H9 (cell line): ENCODE results near the gene PPP1R9A. TPM values are rescaled to one million over a fixed set of nuclear protein-coding genes. Genes with fewer than 3 reads are reported as not detected.

Source experiments
- DNase-seq: peaks from one replicate; pipeline ENCODE4 v3.0.0-alpha.2; 2017
- H2AFZ ChIP-seq: one replicate; pipeline ENCODE4 v1.6.1; 2013; ENCODE audit warnings: mild to moderate bottlenecking, low read length, control low read depth, moderate library complexity
- H2AK5ac ChIP-seq: 2 replicates; pipeline ENCODE4 v1.6.1; 2013; ENCODE audit warnings: low read length, control low read depth, mixed read lengths; ENCODE audit not compliant: insufficient read length
- H2BK120ac ChIP-seq: one replicate; pipeline ENCODE4 v1.6.1; 2013; ENCODE audit warnings: low read depth, mild to moderate bottlenecking, low read length, control low read depth, inconsistent platforms; ENCODE audit not compliant: poor library complexity, severe bottlenecking
- H2BK12ac ChIP-seq: 2 replicates; pipeline ENCODE4 v1.6.1; 2013; ENCODE audit warnings: low read length, control low read depth, mixed read lengths, low read depth; ENCODE audit not compliant: insufficient read length
- H2BK15ac ChIP-seq: 2 replicates; pipeline ENCODE4 v1.6.1; 2013; ENCODE audit warnings: low read depth, low read length, control low read depth
- H2BK20ac ChIP-seq: one replicate; pipeline ENCODE4 v1.6.1; 2013; ENCODE audit warnings: low read depth, mild to moderate bottlenecking, low read length, control low read depth, inconsistent platforms; ENCODE audit not compliant: poor library complexity, severe bottlenecking
- H2BK5ac ChIP-seq: 2 replicates; pipeline ENCODE4 v1.6.1; 2013; ENCODE audit warnings: low read length, control low read depth, mixed read lengths; ENCODE audit not compliant: insufficient read length
- H3K14ac ChIP-seq: 2 replicates; pipeline ENCODE4 v1.6.1; 2013; ENCODE audit warnings: low read length, control low read depth; ENCODE audit not compliant: insufficient read depth
- H3K18ac ChIP-seq: 2 replicates; pipeline ENCODE4 v1.6.1; 2013; ENCODE audit warnings: low read depth, mild to moderate bottlenecking, mixed read lengths, low read length, control low read depth; ENCODE audit not compliant: insufficient read length
- H3K23ac ChIP-seq: 2 replicates; pipeline ENCODE4 v1.6.1; 2013; ENCODE audit warnings: low read length, control low read depth, mixed read lengths, low read depth; ENCODE audit not compliant: insufficient read length
- H3K23me2 ChIP-seq: 2 replicates; pipeline ENCODE4 v1.6.1; 2013; ENCODE audit warnings: low read depth, mild to moderate bottlenecking, mixed read lengths, low read length, control low read depth; ENCODE audit not compliant: insufficient read length, poor library complexity, severe bottlenecking
- H3K27ac ChIP-seq: 2 replicates; pipeline ENCODE4 v1.5.1; 2013; ENCODE audit warnings: low read length, control low read depth, mixed read lengths, low read depth; ENCODE audit not compliant: insufficient read length
- H3K27me3 ChIP-seq: 2 replicates; pipeline ENCODE4 v1.6.1; 2013; ENCODE audit warnings: low read length, control low read depth, inconsistent platforms; ENCODE audit not compliant: insufficient read depth
- H3K4ac ChIP-seq: 2 replicates; pipeline ENCODE4 v1.6.1; 2013; ENCODE audit warnings: low read depth, mild to moderate bottlenecking, control low read depth, inconsistent platforms, low read length, moderate library complexity
- H3K4me1 ChIP-seq: 2 replicates; pipeline ENCODE4 v1.6.1; 2013; ENCODE audit warnings: low read length, control low read depth, inconsistent platforms; ENCODE audit not compliant: insufficient read depth
- H3K4me2 ChIP-seq: 2 replicates; pipeline ENCODE4 v1.6.1; 2013; ENCODE audit warnings: low read length, control low read depth, mixed read lengths; ENCODE audit not compliant: insufficient read length, insufficient read depth
- H3K56ac ChIP-seq: 2 replicates; pipeline ENCODE4 v1.6.1; 2013; ENCODE audit warnings: low read depth, mild to moderate bottlenecking, mixed read lengths, low read length, control low read depth; ENCODE audit not compliant: insufficient read length
- H3K79me1 ChIP-seq: 2 replicates; pipeline ENCODE4 v1.6.1; 2013; ENCODE audit warnings: low read depth, mild to moderate bottlenecking, moderate library complexity, low read length, control low read depth, inconsistent platforms; ENCODE audit not compliant: insufficient read depth, poor library complexity, severe bottlenecking
- H3K79me2 ChIP-seq: 2 replicates; pipeline ENCODE4 v1.6.1; 2013; ENCODE audit warnings: low read length, control low read depth, inconsistent platforms; ENCODE audit not compliant: insufficient read depth
- H3K9ac ChIP-seq: 2 replicates; pipeline ENCODE4 v1.6.1; 2013; ENCODE audit warnings: low read length, control low read depth, mixed read lengths; ENCODE audit not compliant: insufficient read length; ENCODE audit errors: extremely low read depth
- H3K9me3 ChIP-seq: one replicate; pipeline ENCODE4 v1.6.1; 2013; ENCODE audit warnings: low read depth, low read length, inconsistent platforms; ENCODE audit not compliant: control insufficient read depth
- H3T11ph ChIP-seq: one replicate; pipeline ENCODE4 v1.6.1; 2013; ENCODE audit warnings: mild to moderate bottlenecking, low read length, control low read depth, inconsistent platforms
- H4K20me1 ChIP-seq: one replicate; pipeline ENCODE4 v1.6.1; 2013; ENCODE audit not compliant: control insufficient read depth, insufficient read length, insufficient read depth
- H4K5ac ChIP-seq: 2 replicates; pipeline ENCODE4 v1.6.1; 2013; ENCODE audit warnings: low read depth, mild to moderate bottlenecking, mixed read lengths, low read length, control low read depth; ENCODE audit not compliant: insufficient read length
- H4K8ac ChIP-seq: replicated peaks from 2 replicates; pipeline ENCODE4 v1.6.1; 2013; ENCODE audit warnings: low read length, control low read depth, mixed read lengths, low read depth; ENCODE audit not compliant: insufficient read length
- H4K91ac ChIP-seq: 2 replicates; pipeline ENCODE4 v1.6.1; 2013; ENCODE audit warnings: low read depth, mild to moderate bottlenecking, moderate library complexity, mixed read lengths, low read length, control low read depth; ENCODE audit not compliant: insufficient read length
- H3K27ac Mint-ChIP-seq, 3 experiments: 2 replicates in 2 of 3; 3 replicates in 1 of 3; pipeline ENCODE4 v1.8.0; 2020 to 2021; ENCODE audit warnings: mixed read lengths in 3 of 3, mild to moderate bottlenecking in 1 of 3, moderate library complexity in 1 of 3
- H3K27me3 Mint-ChIP-seq: 2 replicates; pipeline ENCODE4 v1.8.0; 2021; ENCODE audit warnings: low read depth, mild to moderate bottlenecking, moderate library complexity, mixed read lengths
- H3K36me3 Mint-ChIP-seq, 3 experiments: 2 replicates in 2 of 3; 3 replicates in 1 of 3; pipeline ENCODE4 v1.8.0; 2020 to 2021; ENCODE audit warnings: low read depth in 3 of 3, mixed read lengths in 3 of 3; ENCODE audit not compliant: insufficient read depth in 1 of 3
- H3K4me1 Mint-ChIP-seq, 2 experiments: 2 replicates each; pipeline ENCODE4 v1.8.0; 2020; ENCODE audit warnings: mixed read lengths in 2 of 2
- H3K4me3 Mint-ChIP-seq, 2 experiments: 2 replicates in 1 of 2; 3 replicates in 1 of 2; pipeline ENCODE4 v1.8.0; 2020 to 2021; ENCODE audit warnings: mild to moderate bottlenecking in 2 of 2, mixed read lengths in 2 of 2, moderate library complexity in 1 of 2
- H3K9me3 Mint-ChIP-seq, 2 experiments: 2 replicates in 1 of 2; 3 replicates in 1 of 2; pipeline ENCODE4 v1.8.0; 2020; ENCODE audit warnings: mild to moderate bottlenecking in 2 of 2, mixed read lengths in 2 of 2, moderate library complexity in 1 of 2
- WGBS: extraction: QIAGEN DNeasy Blood & Tissue Kit; methylation state at CpG from one replicate; pipeline ENCODE4 v1.1.7; 2013; ENCODE audit warnings: missing lambda C conversion rate, low lambda C conversion rate, mixed read lengths; ENCODE audit not compliant: insufficient read length; ENCODE audit errors: extremely low coverage; 5-methylcytosine and 5-hydroxymethylcytosine counted together
- total RNA-seq: library from RNA; stranded (reverse); gene quantifications from 2 replicates; pipeline ENCODE4 v1.2.1, GENCODE V29; 2021
- TF ChIP-seq, protein P1 (sequence below): fragments of 200-600 bp; sonication (generic); conservative IDR thresholded peaks from 3 replicates; pipeline ENCODE4 v1.8.0; 2021; ENCODE audit warnings: antibody characterized with exemption, mild to moderate bottlenecking

PPP1R9A gene
- total RNA-seq, 1 experiment from 2014 or later: 17.0 TPM

DNA sequence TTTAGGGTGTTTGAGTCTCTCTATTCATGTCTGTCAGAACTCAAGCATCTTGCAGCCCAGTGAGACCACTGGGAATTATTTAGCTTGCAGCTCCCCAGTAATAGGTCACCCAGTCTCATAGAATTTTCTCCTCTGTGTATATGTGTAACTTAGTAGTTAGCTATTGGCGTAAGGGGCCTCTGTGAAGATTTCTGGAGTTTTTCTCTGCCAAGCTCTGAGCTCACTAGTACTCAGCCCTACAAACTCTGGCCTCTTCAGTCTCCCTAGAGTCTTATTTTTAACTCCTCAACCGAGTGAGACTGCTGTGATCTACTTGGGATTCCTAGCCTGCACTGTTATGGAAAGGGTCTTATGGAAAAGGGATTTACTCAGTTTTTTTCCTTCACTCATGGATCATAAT lies 90.2 kb downstream of the PPP1R9A start:
- H3K18ac ChIP-seq: no peak overlapping the region
- no peak overlapping the region for H4K5ac ChIP-seq
- TF ChIP-seq, protein P1, sequence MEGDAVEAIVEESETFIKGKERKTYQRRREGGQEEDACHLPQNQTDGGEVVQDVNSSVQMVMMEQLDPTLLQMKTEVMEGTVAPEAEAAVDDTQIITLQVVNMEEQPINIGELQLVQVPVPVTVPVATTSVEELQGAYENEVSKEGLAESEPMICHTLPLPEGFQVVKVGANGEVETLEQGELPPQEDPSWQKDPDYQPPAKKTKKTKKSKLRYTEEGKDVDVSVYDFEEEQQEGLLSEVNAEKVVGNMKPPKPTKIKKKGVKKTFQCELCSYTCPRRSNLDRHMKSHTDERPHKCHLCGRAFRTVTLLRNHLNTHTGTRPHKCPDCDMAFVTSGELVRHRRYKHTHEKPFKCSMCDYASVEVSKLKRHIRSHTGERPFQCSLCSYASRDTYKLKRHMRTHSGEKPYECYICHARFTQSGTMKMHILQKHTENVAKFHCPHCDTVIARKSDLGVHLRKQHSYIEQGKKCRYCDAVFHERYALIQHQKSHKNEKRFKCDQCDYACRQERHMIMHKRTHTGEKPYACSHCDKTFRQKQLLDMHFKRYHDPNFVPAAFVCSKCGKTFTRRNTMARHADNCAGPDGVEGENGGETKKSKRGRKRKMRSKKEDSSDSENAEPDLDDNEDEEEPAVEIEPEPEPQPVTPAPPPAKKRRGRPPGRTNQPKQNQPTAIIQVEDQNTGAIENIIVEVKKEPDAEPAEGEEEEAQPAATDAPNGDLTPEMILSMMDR: no peak
- no CpG with 5 or more reads among the region's 2 CpGs for WGBS
- no peak overlapping the region for H4K91ac ChIP-seq
- H3K9me3 ChIP-seq: no peaks in the 10 kb centered on the region
- no peak overlapping the region for H4K8ac ChIP-seq
- H3K27me3 Mint-ChIP-seq: no peaks in the 10 kb centered on the region
- no peaks in the 10 kb centered on the region for H3K27me3 ChIP-seq
- H3K36me3 Mint-ChIP-seq: peaks cover 0 to 4% (median 0%) of the 10 kb centered on the region in 3 experiments; a peak in 1 of 7 replicates
- H3T11ph ChIP-seq: no peak overlapping the region
- no peak overlapping the region for H3K4ac ChIP-seq
- no peaks in the 10 kb centered on the region for H3K23me2 ChIP-seq
- H3K56ac ChIP-seq: no peak overlapping the region
- H2BK15ac ChIP-seq: no peak overlapping the region
- no peak for DNase-seq
- H4K20me1 ChIP-seq: no peaks in the 10 kb centered on the region
- H3K27ac Mint-ChIP-seq: peak overlapping the region; percentile 6 to 72 (median 20); a peak in 3 of 7 replicates
- H2BK12ac ChIP-seq: no peak overlapping the region
- peaks cover 12 to 18% of the 10 kb centered on the region in 2 experiments; a peak in 3 of 4 replicates for H3K4me1 Mint-ChIP-seq
- H2AFZ ChIP-seq: no peak overlapping the region
- H3K9ac ChIP-seq: no peak overlapping the region
- H3K14ac ChIP-seq: no peak overlapping the region
- peaks cover 2% of the 10 kb centered on the region for H3K79me1 ChIP-seq
- H3K9me3 Mint-ChIP-seq: no peaks in the 10 kb centered on the region
- H3K23ac ChIP-seq: no peak overlapping the region
- no peak overlapping the region for H3K4me3 Mint-ChIP-seq
- no peaks in the 10 kb centered on the region for H3K79me2 ChIP-seq
- H3K4me2 ChIP-seq: no peak overlapping the region
- H2BK120ac ChIP-seq: no peak overlapping the region
- no peak overlapping the region for H3K27ac ChIP-seq
- H2BK5ac ChIP-seq: no peak overlapping the region
- H2AK5ac ChIP-seq: no peak overlapping the region
- H2BK20ac ChIP-seq: no peak overlapping the region
- H3K4me1 ChIP-seq: no peaks in the 10 kb centered on the region
